ENCODE data around the gene MBTPS1. TPM values are rescaled to one million over a fixed set of nuclear protein-coding genes. Genes with fewer than 3 reads are reported as not detected.
"Not testable (repeated sequence)": the region's sequence is repeated elsewhere in the genome, so short reads cannot be mapped to it uniquely, and the experiment has no call there.

MBTPS1 gene
- polyA plus RNA-seq, 2 of the 4 experiments (the other 2 are of a cell fraction), result 50.3 to 88.4 TPM

GRCh38 chr16:84124257-84125073 lies 7.7 kb upstream of the MBTPS1 start (continued):
- no peak for TF ChIP-seq REST (IDR thresholded peaks at IDR 0.05)

- H3K9me3 ChIP-seq, result no peaks in the 10 kb centered on the region
- no peak for TF ChIP-seq EHF (CRISPR knock-in tag; IDR thresholded peaks at IDR 0.05)
- TF ChIP-seq RAD21 (conservative IDR thresholded peaks at IDR 0.05 in 1 of 2, IDR thresholded peaks at IDR 0.05 in 1 of 2), result no peak
- TF ChIP-seq E2F6 (IDR thresholded peaks at IDR 0.05; ENCODE audit: borderline replicate concordance, low read depth), result no peak
- no peaks in the 10 kb centered on the region; the same call in 2 of the 3 replicates for H3K4me1 ChIP-seq
- 76% methylated on average over 9 of the region's 10 CpGs for WGBS (ENCODE audit: missing lambda C conversion rate)
- ChIA-PET CTCF (no interaction called here), POLR2A (no interaction called here)
- no peak overlapping the region for H3K27ac ChIP-seq
- FAIRE-seq (no peak), ATAC-seq (no peak), DNase-seq (ENCODE audit: low read depth in 1 of 2, low spot score in 1 of 2) (no peak)
- H3K4me3 ChIP-seq, result no peak overlapping the region
- no peak overlapping the region for H3K4me2 ChIP-seq
Measured at GRCh38 chr16:84121007-84121406, 4.3 kb upstream of the MBTPS1 start.

GRCh38 chr16:84120023-84120422 lies 3.3 kb upstream of the MBTPS1 start:
- H3K9me3 ChIP-seq, result no peaks in the 10 kb centered on the region
- no peak for ATAC-seq
- TF ChIP-seq ZFP36 (IDR thresholded peaks at IDR 0.05; ENCODE audit: borderline replicate concordance, partially characterized antibody) (no peak), HOXB13 (CRISPR knock-in tag; IDR thresholded peaks at IDR 0.05; ENCODE audit: low read depth) (no peak)
- ChIA-PET CTCF (interaction anchor here (0.6 to 1.5 kb wide), 4 partner anchors 19 to 365 kb away, joined by 3 to 4 read pairs (median 3); no protein-coding TSS in a partner anchor), POLR2A (no interaction called here)
- no peak overlapping the region for H3K27ac ChIP-seq
- no peak for DNase-seq (ENCODE audit: low read depth in 1 of 2, low spot score in 1 of 2)
- H3K4me1 ChIP-seq, result peaks cover 6% of the 10 kb centered on the region
- no peak overlapping the region for H3K4me2 ChIP-seq
- FAIRE-seq, result no peak
- H3K4me3 ChIP-seq, result no peak overlapping the region
- 91% methylated on average over 5 of the region's 5 CpGs for WGBS (ENCODE audit: missing lambda C conversion rate)

- H3K27ac ChIP-seq, result no peak overlapping the region
- ChIA-PET POLR2A (no interaction called here), CTCF (interaction anchor here (1.2 to 3.3 kb wide), 6 partner anchors 18 to 365 kb away, joined by 3 to 13 read pairs (median 4); partner anchors contain the start of gene TAF1C)
- WGBS (ENCODE audit: missing lambda C conversion rate), result 78% methylated on average over 11 of the region's 13 CpGs
- TF ChIP-seq ZSCAN20 (CRISPR knock-in tag; IDR thresholded peaks at IDR 0.05) (no peak), SMC3 (IDR thresholded peaks at IDR 0.05) (no peak), HDAC2 (IDR thresholded peaks at IDR 0.05) (no peak), ZC3H11A (IDR thresholded peaks at IDR 0.05) (no peak), ZNF302 (CRISPR knock-in tag; IDR thresholded peaks at IDR 0.05) (no peak), PHF8 (IDR thresholded peaks at IDR 0.05; ENCODE audit: borderline replicate concordance, low read depth) (no peak), FOXS1 (CRISPR knock-in tag; IDR thresholded peaks at IDR 0.05) (no peak), HEYL (CRISPR knock-in tag; IDR thresholded peaks at IDR 0.05) (no peak), FOSL2 (IDR thresholded peaks at IDR 0.05) (no peak), FOSL2 (CRISPR knock-in tag; IDR thresholded peaks at IDR 0.05) (no peak), HMGXB4 (CRISPR knock-in tag; IDR thresholded peaks at IDR 0.05; ENCODE audit: borderline replicate concordance) (no peak), HOXA7 (CRISPR knock-in tag; IDR thresholded peaks at IDR 0.05) (no peak), CHD4 (IDR thresholded peaks at IDR 0.05; ENCODE audit: borderline replicate concordance) (no peak)
- no peak for ATAC-seq
- H3K4me2 ChIP-seq, result no peak overlapping the region
- DNase-seq (ENCODE audit: low read depth in 1 of 2, low spot score in 1 of 2), result no peak
- no peak for FAIRE-seq
- H3K9me3 ChIP-seq, result no peaks in the 10 kb centered on the region
- H3K4me3 ChIP-seq, result no peak overlapping the region
- peaks cover 8% of the 10 kb centered on the region for H3K4me1 ChIP-seq
Measured at GRCh38 chr16:84119368-84119767, 2.6 kb upstream of the MBTPS1 start.

- H3K4me1 ChIP-seq; POLR2A ChIA-PET; ATAC-seq; H3K27ac ChIP-seq; DNase-seq (ENCODE audit: low read depth in 1 of 2, low spot score in 1 of 2); H3K4me3 ChIP-seq; FAIRE-seq; H3K9me3 ChIP-seq: not testable (repeated sequence)
- CTCF ChIA-PET, result interaction anchor here (1.3 to 4.4 kb wide), 8 partner anchors 17 to 366 kb away, joined by 3 to 19 read pairs (median 6); partner anchors contain the start of genes DNAAF1, HSDL1 and TAF1C
- 94% methylated on average over 5 of the region's 5 CpGs for WGBS (ENCODE audit: missing lambda C conversion rate)
- H3K4me2 ChIP-seq, result peak overlapping the region; percentile 91
Measured at GRCh38 chr16:84118315-84118714, 1.6 kb upstream of the MBTPS1 start.
